ENCODE results near the gene IFT80.

DNA sequence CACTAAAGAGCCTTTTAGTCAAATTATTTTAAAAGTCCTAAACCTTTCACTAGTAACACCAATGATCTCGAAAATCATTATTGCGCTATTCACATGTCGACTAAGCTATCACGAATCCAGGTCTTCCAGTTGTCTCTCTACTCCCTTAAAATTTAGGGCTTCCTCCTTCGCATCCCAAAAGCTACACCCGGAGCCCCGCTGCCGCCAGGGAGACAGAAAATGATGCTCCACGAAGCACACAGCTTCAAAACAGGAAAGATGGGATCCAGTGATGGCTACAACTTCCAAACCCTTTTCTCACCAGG lies 253 bp downstream of the IFT80 start:
- TF ChIP-seq, protein P1, sequence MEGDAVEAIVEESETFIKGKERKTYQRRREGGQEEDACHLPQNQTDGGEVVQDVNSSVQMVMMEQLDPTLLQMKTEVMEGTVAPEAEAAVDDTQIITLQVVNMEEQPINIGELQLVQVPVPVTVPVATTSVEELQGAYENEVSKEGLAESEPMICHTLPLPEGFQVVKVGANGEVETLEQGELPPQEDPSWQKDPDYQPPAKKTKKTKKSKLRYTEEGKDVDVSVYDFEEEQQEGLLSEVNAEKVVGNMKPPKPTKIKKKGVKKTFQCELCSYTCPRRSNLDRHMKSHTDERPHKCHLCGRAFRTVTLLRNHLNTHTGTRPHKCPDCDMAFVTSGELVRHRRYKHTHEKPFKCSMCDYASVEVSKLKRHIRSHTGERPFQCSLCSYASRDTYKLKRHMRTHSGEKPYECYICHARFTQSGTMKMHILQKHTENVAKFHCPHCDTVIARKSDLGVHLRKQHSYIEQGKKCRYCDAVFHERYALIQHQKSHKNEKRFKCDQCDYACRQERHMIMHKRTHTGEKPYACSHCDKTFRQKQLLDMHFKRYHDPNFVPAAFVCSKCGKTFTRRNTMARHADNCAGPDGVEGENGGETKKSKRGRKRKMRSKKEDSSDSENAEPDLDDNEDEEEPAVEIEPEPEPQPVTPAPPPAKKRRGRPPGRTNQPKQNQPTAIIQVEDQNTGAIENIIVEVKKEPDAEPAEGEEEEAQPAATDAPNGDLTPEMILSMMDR (IDR thresholded peaks at IDR 0.05; ENCODE audit: low read depth, low read length, poor library complexity, severe bottlenecking), result no peak
- TF ChIP-seq EZH2phosphoT487 (IDR thresholded peaks at IDR 0.05; ENCODE audit: borderline replicate concordance, low read length), result no peak
